ENCODE results near the gene KRTAP1-3.
"Not testable (repeated sequence)": the region's sequence is repeated elsewhere in the genome, so short reads cannot be mapped to it uniquely, and the experiment has no call there.

- not testable (repeated sequence) for TF ChIP-seq CTCF (IDR thresholded peaks at IDR 0.05 in 8 of 11, conservative IDR thresholded peaks at IDR 0.05 in 3 of 11); POLR2A (IDR thresholded peaks at IDR 0.05)
Measured at GRCh38 chr17:41046735-41047465, 12.2 kb upstream of the KRTAP1-3 start, which contains the start of gene KRTAP2-1.
